Astrocyte of the spinal cord (primary cell): ENCODE results near the gene MACROD2.
A peak's percentile ranks its signal among the peaks of the same experiment; 100 is the strongest.

Experiments
- DNase-seq: peaks from one replicate; pipeline ENCODE4 v3.0.0; 2011; ENCODE audit warnings: low read depth, low spot score
- H3K4me3 ChIP-seq: 2 replicates; pipeline ENCODE4 v1.5.1; 2011; ENCODE audit warnings: low read depth, mild to moderate bottlenecking, low read length, moderate library complexity
- CTCF ChIP-seq: IDR thresholded peaks from 2 replicates; pipeline ENCODE4 v1.5.1; 2012; ENCODE audit warnings: low read depth, mild to moderate bottlenecking, low read length, inconsistent platforms
- in situ Hi-C: cut with HindIII; loops from 2 replicates; pipeline ENCODE4 v1.10.0; 2017; ENCODE audit warnings: low sequenced_read_pairs

Gene MACROD2

GRCh38 chr20:15759594-15759993 is 1764.3 kb downstream of the MACROD2 start:
- H3K4me3 ChIP-seq, result no peak overlapping the region
- TF ChIP-seq CTCF, result no peak
- in situ Hi-C loops, result no loop called here
- DNase-seq, result no peak

- H3K4me3 ChIP-seq, result no peak overlapping the region
- DNase-seq, result no peak
- in situ Hi-C loops, result no loop called here
- TF ChIP-seq CTCF, result no peak
Measured at GRCh38 chr20:15760001-15760621, 1764.8 kb downstream of the MACROD2 start.

GRCh38 chr20:15763366-15763765 is 1768.0 kb downstream of the MACROD2 start:
- DNase-seq, result peak; percentile 43
- H3K4me3 ChIP-seq, result no peak overlapping the region
- in situ Hi-C loops, result no loop called here
- no peak for TF ChIP-seq CTCF

GRCh38 chr20:15767586-15767985 is 1772.3 kb downstream of the MACROD2 start:
- H3K4me3 ChIP-seq, result no peak overlapping the region
- TF ChIP-seq CTCF, result no peak
- in situ Hi-C loops, result no loop called here
- DNase-seq, result no peak

GRCh38 chr20:15767999-15768741 is 1772.9 kb downstream of the MACROD2 start:
- in situ Hi-C loops, result no loop called here
- no peak overlapping the region for H3K4me3 ChIP-seq
- TF ChIP-seq CTCF, result no peak
- DNase-seq, result no peak

GRCh38 chr20:15772826-15773225 is 1777.5 kb downstream of the MACROD2 start:
- DNase-seq, result no peak
- in situ Hi-C loops, result no loop called here
- no peak for TF ChIP-seq CTCF
- H3K4me3 ChIP-seq, result no peak overlapping the region
